OCI-LY1 (cell line): Measurements from ENCODE around the gene NMT1.
A peak's percentile ranks its signal among the peaks of the same experiment; 100 is the strongest.

Source experiments
- H2AFZ ChIP-seq: fragments of 200-600 bp; sonication (generic), shearing (Covaris generic); 2 replicates; pipeline ENCODE4 v1.6.0; 2014; ENCODE audit warnings: antibody characterized with exemption, mild to moderate bottlenecking, low read length
- H3F3A ChIP-seq: fragments of 200-600 bp; sonication (generic), shearing (Covaris generic); 2 replicates; pipeline ENCODE4 v1.6.0; 2014; ENCODE audit warnings: mild to moderate bottlenecking, antibody characterized with exemption, low read length, moderate library complexity; ENCODE audit not compliant: insufficient read depth
- H3K27ac ChIP-seq: fragments of 200-600 bp; sonication (generic); 2 replicates; pipeline ENCODE4 v1.5.1; 2014; ENCODE audit warnings: low read length, mixed run types, mild to moderate bottlenecking, low read depth; ENCODE audit not compliant: poor library complexity, severe bottlenecking
- H3K27me3 ChIP-seq: fragments of 200-600 bp; sonication (generic); 2 replicates; pipeline ENCODE4 v1.6.0; 2014; ENCODE audit warnings: antibody characterized with exemption, mild to moderate bottlenecking, low read length, moderate library complexity; ENCODE audit not compliant: insufficient read depth
- H3K36me3 ChIP-seq: fragments of 200-600 bp; sonication (generic); 2 replicates; pipeline ENCODE4 v1.6.1; 2014; ENCODE audit warnings: mild to moderate bottlenecking, antibody characterized with exemption, low read length, moderate library complexity, mixed read lengths; ENCODE audit not compliant: insufficient read depth
- H3K4me1 ChIP-seq: fragments of 200-600 bp; sonication (generic); 2 replicates; pipeline ENCODE4 v1.5.1; 2014; ENCODE audit warnings: mild to moderate bottlenecking, low read length, moderate library complexity; ENCODE audit not compliant: insufficient read depth, severe bottlenecking
- H3K4me2 ChIP-seq: fragments of 200-600 bp; sonication (generic), shearing (Covaris generic); 2 replicates; pipeline ENCODE4 v1.6.1; 2014; ENCODE audit warnings: low read length
- H3K4me3 ChIP-seq: fragments of 200-600 bp; sonication (generic); 2 replicates; pipeline ENCODE4 v1.5.1; 2014; ENCODE audit warnings: low read length, low read depth, mild to moderate bottlenecking, mixed read lengths; ENCODE audit not compliant: poor library complexity, severe bottlenecking
- H3K79me2 ChIP-seq: fragments of 200-600 bp; shearing (Covaris generic); 2 replicates; pipeline ENCODE4 v1.6.1; 2016; ENCODE audit warnings: mixed run types, low read length, mixed read lengths; ENCODE audit not compliant: insufficient read depth
- H3K9ac ChIP-seq: fragments of 200-600 bp; sonication (generic), shearing (Covaris generic); 2 replicates; pipeline ENCODE4 v1.6.1; 2014; ENCODE audit warnings: mild to moderate bottlenecking, low read length, mixed read lengths
- H3K9me2 ChIP-seq: fragments of 200-600 bp; sonication (generic), shearing (Covaris generic); 2 replicates; pipeline ENCODE4 v1.6.1; 2014; ENCODE audit warnings: low read depth, mild to moderate bottlenecking, low read length, mixed read lengths
- H3K9me3 ChIP-seq: fragments of 200-600 bp; shearing (Covaris generic); 2 replicates; pipeline ENCODE4 v1.6.1; 2014; ENCODE audit warnings: low read length, mixed read lengths
- H4K20me1 ChIP-seq: fragments of 200-600 bp; sonication (generic), shearing (Covaris generic); 2 replicates; pipeline ENCODE4 v1.6.0; 2016; ENCODE audit warnings: mild to moderate bottlenecking, low read length; ENCODE audit not compliant: insufficient read depth
- EZH2 ChIP-seq: fragments of 200-600 bp; sonication (generic), shearing (Covaris generic); IDR thresholded peaks from 2 replicates; pipeline ENCODE4 v1.8.0; 2017; ENCODE audit warnings: borderline replicate concordance, mixed run types, mild to moderate bottlenecking, antibody characterized with exemption, low read length, moderate library complexity, mixed read lengths
- TF ChIP-seq, protein P1 (sequence below): fragments of 200-600 bp; sonication (generic), shearing (Covaris generic); IDR thresholded peaks from 2 replicates; pipeline ENCODE4 v1.5.1; 2017; ENCODE audit warnings: mild to moderate bottlenecking, antibody characterized with exemption, low read length, moderate library complexity, mixed read lengths

The NMT1 gene

DNA sequence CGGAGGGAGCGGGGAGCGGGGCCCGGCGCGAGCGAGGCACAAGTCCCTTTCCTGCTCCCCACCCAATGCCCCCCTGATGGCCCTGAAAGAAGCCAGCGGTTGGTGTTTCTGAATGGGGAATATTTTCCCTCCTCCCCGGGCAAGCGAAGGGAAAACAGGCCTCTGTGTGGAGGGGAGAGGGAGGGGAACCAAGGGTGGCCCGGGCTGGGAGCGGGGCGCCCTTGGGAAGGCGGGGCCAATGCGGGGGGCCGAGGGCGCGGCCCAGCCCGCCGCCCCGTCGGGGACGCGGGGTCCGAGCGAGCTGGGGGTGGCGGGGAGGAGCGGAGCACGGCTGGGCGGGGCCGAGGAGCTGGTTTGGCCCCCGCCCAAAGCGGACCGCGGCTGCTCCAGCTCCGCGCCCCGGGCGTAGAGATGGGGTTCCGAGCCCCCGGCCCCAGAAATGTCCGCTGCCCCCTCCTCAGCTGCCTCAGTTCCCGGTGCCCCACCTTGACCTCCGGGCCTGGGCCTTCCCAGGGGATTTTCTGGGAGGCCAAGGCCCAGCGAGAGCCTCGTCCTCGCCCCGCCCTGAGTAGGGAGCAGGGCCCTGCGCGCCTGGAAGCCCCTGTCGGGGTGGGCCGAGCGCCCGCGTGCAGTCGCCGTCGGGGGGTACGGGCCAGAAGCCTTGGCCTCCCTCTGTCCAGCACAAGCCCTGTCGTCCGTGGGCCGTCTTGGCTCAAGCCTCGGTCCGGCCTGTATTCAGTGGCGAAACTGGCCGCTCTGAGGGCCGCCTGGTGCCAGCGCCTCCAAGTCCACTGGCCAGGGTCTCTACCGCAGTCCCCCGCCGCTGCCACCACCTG is 83.3 kb downstream of the NMT1 start:
- H3K4me2 ChIP-seq: peak overlapping the region; percentile 39
- H3K4me3 ChIP-seq: no peak overlapping the region
- peaks cover 27% of the 10 kb centered on the region for H3K4me1 ChIP-seq
- no peaks in the 10 kb centered on the region for H3K36me3 ChIP-seq
- H3K79me2 ChIP-seq: no peaks in the 10 kb centered on the region
- TF ChIP-seq, protein P1, sequence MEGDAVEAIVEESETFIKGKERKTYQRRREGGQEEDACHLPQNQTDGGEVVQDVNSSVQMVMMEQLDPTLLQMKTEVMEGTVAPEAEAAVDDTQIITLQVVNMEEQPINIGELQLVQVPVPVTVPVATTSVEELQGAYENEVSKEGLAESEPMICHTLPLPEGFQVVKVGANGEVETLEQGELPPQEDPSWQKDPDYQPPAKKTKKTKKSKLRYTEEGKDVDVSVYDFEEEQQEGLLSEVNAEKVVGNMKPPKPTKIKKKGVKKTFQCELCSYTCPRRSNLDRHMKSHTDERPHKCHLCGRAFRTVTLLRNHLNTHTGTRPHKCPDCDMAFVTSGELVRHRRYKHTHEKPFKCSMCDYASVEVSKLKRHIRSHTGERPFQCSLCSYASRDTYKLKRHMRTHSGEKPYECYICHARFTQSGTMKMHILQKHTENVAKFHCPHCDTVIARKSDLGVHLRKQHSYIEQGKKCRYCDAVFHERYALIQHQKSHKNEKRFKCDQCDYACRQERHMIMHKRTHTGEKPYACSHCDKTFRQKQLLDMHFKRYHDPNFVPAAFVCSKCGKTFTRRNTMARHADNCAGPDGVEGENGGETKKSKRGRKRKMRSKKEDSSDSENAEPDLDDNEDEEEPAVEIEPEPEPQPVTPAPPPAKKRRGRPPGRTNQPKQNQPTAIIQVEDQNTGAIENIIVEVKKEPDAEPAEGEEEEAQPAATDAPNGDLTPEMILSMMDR: no peak
- no peak for TF ChIP-seq EZH2
- no peaks in the 10 kb centered on the region for H3K9me3 ChIP-seq
- no peaks in the 10 kb centered on the region for H3K9me2 ChIP-seq
- H3K27ac ChIP-seq: no peak overlapping the region
- H3K27me3 ChIP-seq: no peaks in the 10 kb centered on the region
- H4K20me1 ChIP-seq: no peaks in the 10 kb centered on the region
- H3F3A ChIP-seq: no peaks in the 10 kb centered on the region
- no peak overlapping the region for H2AFZ ChIP-seq
- no peak overlapping the region for H3K9ac ChIP-seq

DNA sequence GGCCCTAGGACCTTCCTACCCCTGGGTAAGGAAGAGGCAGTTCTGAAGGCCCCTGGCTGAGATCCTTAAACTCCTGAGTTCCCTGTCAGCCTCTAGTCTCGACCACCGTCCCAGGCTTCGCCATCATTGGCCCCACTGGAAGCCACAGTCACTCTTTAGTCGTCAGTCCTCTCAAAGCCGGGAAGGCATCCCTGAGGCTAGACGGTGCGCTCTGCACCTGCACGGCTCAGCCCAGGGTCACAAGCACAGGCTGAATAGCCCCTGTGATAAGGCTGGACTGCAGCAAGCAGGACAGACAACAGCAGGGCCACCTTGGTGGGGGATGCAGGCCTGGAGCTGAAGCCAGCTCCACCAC is 83.9 kb downstream of the NMT1 start:
- no peak overlapping the region for H3K9ac ChIP-seq

DNA sequence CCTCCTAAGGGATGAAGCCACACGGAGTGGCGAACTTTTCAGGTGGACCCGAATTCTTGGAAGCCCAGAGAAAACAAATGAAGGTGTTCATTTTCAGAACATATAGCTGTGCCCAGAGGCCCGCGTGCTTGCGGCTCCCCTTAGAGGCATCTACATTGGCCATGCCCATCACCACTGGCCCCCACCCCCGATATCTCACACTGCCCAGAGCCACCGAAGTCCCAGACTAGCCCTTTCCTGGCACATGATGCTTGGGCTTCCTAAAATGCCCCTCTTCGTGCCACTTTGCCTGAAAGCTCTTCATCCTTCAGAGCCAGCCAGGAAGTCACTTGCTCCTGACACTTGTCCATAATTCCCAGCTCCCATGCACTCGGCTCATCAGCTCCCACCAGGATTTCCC is 85.0 kb downstream of the NMT1 start:
- Histone ChIP-seq H2AFZ (no peak overlapping the region), H3F3A (0 out of 2 replicates have a peak, but pooled peaks cover 1% of the 10 kb centered on the region), H3K9me3 (no peaks in the 10 kb centered on the region), H3K27me3 (no peaks in the 10 kb centered on the region), H3K4me2 (no peak overlapping the region), H3K79me2 (no peaks in the 10 kb centered on the region), H3K36me3 (no peaks in the 10 kb centered on the region), H4K20me1 (no peaks in the 10 kb centered on the region), H3K27ac (no peak overlapping the region), H3K9ac (no peak overlapping the region), H3K4me3 (no peak overlapping the region), H3K4me1 (peaks cover 44% of the 10 kb centered on the region), H3K9me2 (no peaks in the 10 kb centered on the region)
- no peak for TF ChIP-seq EZH2
- TF ChIP-seq, protein P1: no peak

More for the DNA sequence above, 83.9 kb downstream of the NMT1 start:
- H2AFZ ChIP-seq: no peak overlapping the region
- H3K79me2 ChIP-seq: no peaks in the 10 kb centered on the region
- H3K27ac ChIP-seq: no peak overlapping the region
- H3K36me3 ChIP-seq: no peaks in the 10 kb centered on the region
- TF ChIP-seq EZH2: no peak
- TF ChIP-seq, protein P1: no peak
- H3K27me3 ChIP-seq: no peaks in the 10 kb centered on the region
- no peaks in the 10 kb centered on the region for H3K9me2 ChIP-seq
- H3K9me3 ChIP-seq: no peaks in the 10 kb centered on the region
- no peak overlapping the region for H3K4me3 ChIP-seq
- H4K20me1 ChIP-seq: no peaks in the 10 kb centered on the region
- peaks cover 33% of the 10 kb centered on the region for H3K4me1 ChIP-seq
- no peaks in the 10 kb centered on the region for H3F3A ChIP-seq
- no peak overlapping the region for H3K4me2 ChIP-seq
